OCI-LY7 (cell line): ENCODE results near the gene NEDD1. TPM values are rescaled to one million over a fixed set of nuclear protein-coding genes. Genes with fewer than 3 reads are reported as not detected.

Experiments used
- BruUV-seq: library from RNA; stranded (reverse); fragments of 400-500 nt; replicated peaks from 2 replicates; lab custom pipeline; 2021; lab: Mats Ljungman, UMichigan
- CTCF ChIA-PET: fragments of 300-600 bp; sonication (Branson Sonifier 250); formaldehyde crosslinking; loops from one replicate; lab custom pipeline; 2022; ENCODE audit warnings: antibody characterized with exemption; ENCODE audit not compliant: unreplicated experiment; lab: Charles Lee
- POLR2A ChIA-PET: fragments of 300-600 bp; sonication (Branson Sonifier 250); formaldehyde crosslinking; loops from one replicate; lab custom pipeline; 2022; ENCODE audit warnings: antibody characterized with exemption; lab: Charles Lee
- DNase-seq: peaks from one replicate; pipeline ENCODE4 v3.0.0-alpha.2; 2015; ENCODE audit warnings: low spot score
- H2AFZ ChIP-seq: fragments of 200-600 bp; sonication (generic), shearing (Covaris generic); 2 replicates; pipeline ENCODE4 v1.6.1; 2014; ENCODE audit warnings: mild to moderate bottlenecking, antibody characterized with exemption, low read length, moderate library complexity
- H3K27ac ChIP-seq: fragments of 200-600 bp; sonication (generic); 2 replicates; pipeline ENCODE4 v1.5.1; 2014; ENCODE audit warnings: mixed run types, low read depth, mild to moderate bottlenecking, moderate library complexity, low read length, inconsistent platforms; ENCODE audit not compliant: poor library complexity, severe bottlenecking
- H3K36me3 ChIP-seq: fragments of 200-600 bp; sonication (generic); 2 replicates; pipeline ENCODE4 v1.6.1; 2014; ENCODE audit warnings: mild to moderate bottlenecking, antibody characterized with exemption, low read length, moderate library complexity, mixed read lengths; ENCODE audit not compliant: insufficient read depth
- H3K4me1 ChIP-seq: fragments of 200-600 bp; sonication (generic); 2 replicates; pipeline ENCODE4 v1.5.1; 2014; ENCODE audit warnings: mild to moderate bottlenecking, low read length; ENCODE audit not compliant: insufficient read depth, poor library complexity, severe bottlenecking
- H3K4me2 ChIP-seq: fragments of 200-600 bp; sonication (generic); 2 replicates; pipeline ENCODE4 v1.6.1; 2014; ENCODE audit warnings: mild to moderate bottlenecking, low read length
- H3K4me3 ChIP-seq: fragments of 200-600 bp; sonication (generic); 2 replicates; pipeline ENCODE4 v1.5.1; 2014; ENCODE audit warnings: mild to moderate bottlenecking, low read depth, low read length; ENCODE audit not compliant: poor library complexity, severe bottlenecking
- H3K79me2 ChIP-seq: fragments of 200-600 bp; sonication (generic); 2 replicates; pipeline ENCODE4 v1.6.1; 2016; ENCODE audit warnings: low read depth, mild to moderate bottlenecking, low read length, moderate library complexity, mixed read lengths; ENCODE audit not compliant: insufficient read depth
- H3K9me2 ChIP-seq: fragments of 200-600 bp; sonication (generic); 2 replicates; pipeline ENCODE4 v1.6.1; 2016; ENCODE audit warnings: mild to moderate bottlenecking, low read length, mixed read lengths; ENCODE audit not compliant: insufficient read depth
- H3K9me3 ChIP-seq: fragments of 200-600 bp; sonication (generic); 2 replicates; pipeline ENCODE4 v1.6.1; 2014; ENCODE audit warnings: mild to moderate bottlenecking, mixed run types, low read length, mixed read lengths
- H4K20me1 ChIP-seq: fragments of 200-600 bp; sonication (generic); 2 replicates; pipeline ENCODE4 v1.6.1; 2014; ENCODE audit warnings: mild to moderate bottlenecking, antibody characterized with exemption, low read length, moderate library complexity, mixed read lengths; ENCODE audit not compliant: insufficient read depth
- EZH2phosphoT487 ChIP-seq: fragments of 200-600 bp; sonication (generic); IDR thresholded peaks from 2 replicates; pipeline ENCODE4 v1.6.1; 2018; ENCODE audit warnings: low read depth, borderline replicate concordance, mild to moderate bottlenecking, mixed run types, antibody characterized with exemption, low read length, moderate library complexity, mixed read lengths
- intact Hi-C: fragments of 100-400 bp; cut with micrococcal nuclease; formaldehyde crosslinking; loops from one replicate; pipeline ENCODE4 v1.10.0; 2022; ENCODE audit not compliant: unreplicated experiment
- total RNA-seq, 2 experiments: library from RNA; depleted of rRNA in 1 of 2; stranded (reverse); fragments of >200 nt in 1 of 2; shearing (Covaris generic) in 1 of 2; gene quantifications; 2 replicates each; pipeline ENCODE4 v1.2.3, GENCODE V29; 2014 to 2022
- TF ChIP-seq, protein P1 (sequence below): fragments of 200-600 bp; sonication (generic); conservative IDR thresholded peaks from 2 replicates; pipeline ENCODE4 v1.5.1; 2014; ENCODE audit warnings: mild to moderate bottlenecking, antibody characterized with exemption, low read length, moderate library complexity, mixed read lengths

Gene NEDD1
- total RNA-seq, 2 experiments from 2014 or later: 32.8 to 39.2 TPM

DNA sequence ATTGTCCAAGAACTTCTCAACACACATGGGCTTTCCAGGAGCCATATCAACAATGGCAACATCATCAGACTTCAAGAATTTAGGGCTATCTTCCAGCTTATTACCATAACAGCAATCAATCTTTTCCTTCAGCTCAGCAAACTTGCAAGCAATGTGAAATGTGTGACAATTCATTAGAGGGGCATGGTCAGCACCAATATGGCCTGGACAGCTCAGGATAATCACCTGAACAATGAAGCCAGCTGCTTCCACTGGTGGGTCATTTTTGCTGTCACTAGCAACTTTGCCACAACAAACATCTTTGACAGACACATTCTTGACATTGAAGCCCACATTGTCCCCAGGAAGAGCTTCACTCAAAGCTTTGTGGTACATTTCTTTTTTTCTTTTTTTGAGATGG, 5.9 kb upstream of the NEDD1 start:
- BruUV-seq: no TSS peak
- POLR2A ChIA-PET: interaction anchor here (0.6 kb wide), 1 partner anchor 8 kb away, joined by 3 read pairs; no protein-coding TSS in a partner anchor

DNA sequence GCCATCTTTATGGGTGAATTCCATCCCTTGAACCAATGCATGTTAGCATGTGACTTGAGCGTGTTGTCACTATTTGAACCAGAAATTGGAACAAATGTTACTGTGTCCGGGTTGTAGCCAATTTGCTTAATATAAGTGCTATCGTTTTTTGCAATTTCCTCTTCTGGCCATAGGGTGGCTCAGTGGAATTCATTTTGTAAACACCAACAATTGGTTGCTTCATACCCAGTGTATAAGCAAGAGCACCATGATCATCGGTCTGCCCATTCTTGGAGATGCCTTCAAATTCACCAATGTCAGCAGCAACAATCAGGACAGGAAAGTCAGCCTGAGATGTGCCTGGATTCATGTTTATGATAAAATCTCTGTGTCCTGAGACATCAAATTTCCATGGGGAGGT, 5.0 kb upstream of the NEDD1 start:
- no peaks in the 10 kb centered on the region for H3K79me2 ChIP-seq
- H3K9me3 ChIP-seq: no peaks in the 10 kb centered on the region
- peaks cover 6% of the 10 kb centered on the region for H3K4me1 ChIP-seq
- no peak overlapping the region for H2AFZ ChIP-seq
- H3K27ac ChIP-seq: no peak overlapping the region
- no peak overlapping the region for H3K4me2 ChIP-seq
- no peak overlapping the region for H3K4me3 ChIP-seq
- BruUV-seq: no TSS peak
- no peaks in the 10 kb centered on the region for H3K9me2 ChIP-seq
- ChIA-PET POLR2A (interaction anchor here (0.6 kb wide), 1 partner anchor 13 kb away, joined by 3 read pairs; no protein-coding TSS in a partner anchor), CTCF (no interaction called here)
- H4K20me1 ChIP-seq: no peaks in the 10 kb centered on the region
- peak; percentile 31 for DNase-seq
- intact Hi-C loops: loop anchor here (10.0 kb wide), 1 partner anchor 1473 kb away; no protein-coding TSS in a partner anchor
- TF ChIP-seq EZH2phosphoT487: no peak
- TF ChIP-seq, protein P1, sequence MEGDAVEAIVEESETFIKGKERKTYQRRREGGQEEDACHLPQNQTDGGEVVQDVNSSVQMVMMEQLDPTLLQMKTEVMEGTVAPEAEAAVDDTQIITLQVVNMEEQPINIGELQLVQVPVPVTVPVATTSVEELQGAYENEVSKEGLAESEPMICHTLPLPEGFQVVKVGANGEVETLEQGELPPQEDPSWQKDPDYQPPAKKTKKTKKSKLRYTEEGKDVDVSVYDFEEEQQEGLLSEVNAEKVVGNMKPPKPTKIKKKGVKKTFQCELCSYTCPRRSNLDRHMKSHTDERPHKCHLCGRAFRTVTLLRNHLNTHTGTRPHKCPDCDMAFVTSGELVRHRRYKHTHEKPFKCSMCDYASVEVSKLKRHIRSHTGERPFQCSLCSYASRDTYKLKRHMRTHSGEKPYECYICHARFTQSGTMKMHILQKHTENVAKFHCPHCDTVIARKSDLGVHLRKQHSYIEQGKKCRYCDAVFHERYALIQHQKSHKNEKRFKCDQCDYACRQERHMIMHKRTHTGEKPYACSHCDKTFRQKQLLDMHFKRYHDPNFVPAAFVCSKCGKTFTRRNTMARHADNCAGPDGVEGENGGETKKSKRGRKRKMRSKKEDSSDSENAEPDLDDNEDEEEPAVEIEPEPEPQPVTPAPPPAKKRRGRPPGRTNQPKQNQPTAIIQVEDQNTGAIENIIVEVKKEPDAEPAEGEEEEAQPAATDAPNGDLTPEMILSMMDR: peak; percentile 66
- H3K36me3 ChIP-seq: no peaks in the 10 kb centered on the region

More for the DNA sequence above, 5.9 kb upstream of the NEDD1 start:
- Histone ChIP-seq H3K9me3 (no peaks in the 10 kb centered on the region), H4K20me1 (no peaks in the 10 kb centered on the region), H3K4me1 (peaks cover under 1% of the 10 kb centered on the region), H3K4me3 (no peak overlapping the region), H3K9me2 (no peaks in the 10 kb centered on the region), H3K36me3 (no peaks in the 10 kb centered on the region), H2AFZ (no peak overlapping the region), H3K27ac (no peak overlapping the region), H3K4me2 (no peak overlapping the region), H3K79me2 (no peaks in the 10 kb centered on the region)
- DNase-seq: no peak
- TF ChIP-seq, protein P1: no peak
- no peak for TF ChIP-seq EZH2phosphoT487
- intact Hi-C loops: loop anchor here (10.0 kb wide), 1 partner anchor 1474 kb away; no protein-coding TSS in a partner anchor
- CTCF ChIA-PET: no interaction called here

DNA sequence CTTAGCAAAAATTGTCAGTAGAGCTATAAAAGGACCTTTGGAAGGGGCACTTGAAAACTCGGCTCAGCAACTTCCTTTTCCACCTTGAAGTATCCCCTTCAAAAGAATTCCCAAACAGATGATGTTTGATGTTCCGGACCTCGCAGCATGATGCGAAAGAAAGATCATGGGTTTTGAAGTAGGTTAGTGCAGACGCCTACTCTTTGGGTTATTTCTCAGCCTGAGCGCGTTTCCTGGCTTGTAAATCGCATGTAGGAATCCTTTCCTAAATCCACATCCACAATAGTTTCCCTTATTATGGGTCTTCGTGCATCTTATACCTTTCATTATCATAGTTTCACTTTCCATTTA, 584 bp upstream of the NEDD1 start:
- BruUV-seq: TSS peak; percentile 65
- CTCF ChIA-PET: no interaction called here

More for the DNA sequence above, 584 bp upstream of the NEDD1 start:
- DNase-seq: no peak
- intact Hi-C loops: loop anchor here (10.0 kb wide), 1 partner anchor 1468 kb away; no protein-coding TSS in a partner anchor
- Histone ChIP-seq H3K9me2 (no peaks in the 10 kb centered on the region), H4K20me1 (peaks cover 13% of the 10 kb centered on the region; the same call in 1 of the 2 replicates), H3K79me2 (peaks cover 43% of the 10 kb centered on the region), H3K4me2 (peak overlapping the region; percentile 97), H3K4me1 (peaks cover 39% of the 10 kb centered on the region), H2AFZ (peak overlapping the region; percentile 99), H3K36me3 (peaks cover 19% of the 10 kb centered on the region; the same call in 1 of the 2 replicates), H3K4me3 (peak overlapping the region; percentile 95), H3K27ac (no peak overlapping the region), H3K9me3 (no peaks in the 10 kb centered on the region)
- no peak for TF ChIP-seq EZH2phosphoT487
- TF ChIP-seq, protein P1: no peak
- POLR2A ChIA-PET: interaction anchor here (0.7 kb wide), 1 partner anchor 426 kb away, joined by 3 read pairs; no protein-coding TSS in a partner anchor
